GM21526 (cell line): ENCODE data around the gene CT47C1.
A peak's percentile ranks its signal among the peaks of the same experiment; 100 is the strongest.

ENCODE experiments used
- ATAC-seq: cut with Tn5 transposase; IDR thresholded peaks from one replicate; pipeline ENCODE4 v1.9.1; 2021; ENCODE audit warnings: moderate library complexity; ENCODE audit not compliant: unreplicated experiment, low FRiP score

Gene CT47C1

DNA sequence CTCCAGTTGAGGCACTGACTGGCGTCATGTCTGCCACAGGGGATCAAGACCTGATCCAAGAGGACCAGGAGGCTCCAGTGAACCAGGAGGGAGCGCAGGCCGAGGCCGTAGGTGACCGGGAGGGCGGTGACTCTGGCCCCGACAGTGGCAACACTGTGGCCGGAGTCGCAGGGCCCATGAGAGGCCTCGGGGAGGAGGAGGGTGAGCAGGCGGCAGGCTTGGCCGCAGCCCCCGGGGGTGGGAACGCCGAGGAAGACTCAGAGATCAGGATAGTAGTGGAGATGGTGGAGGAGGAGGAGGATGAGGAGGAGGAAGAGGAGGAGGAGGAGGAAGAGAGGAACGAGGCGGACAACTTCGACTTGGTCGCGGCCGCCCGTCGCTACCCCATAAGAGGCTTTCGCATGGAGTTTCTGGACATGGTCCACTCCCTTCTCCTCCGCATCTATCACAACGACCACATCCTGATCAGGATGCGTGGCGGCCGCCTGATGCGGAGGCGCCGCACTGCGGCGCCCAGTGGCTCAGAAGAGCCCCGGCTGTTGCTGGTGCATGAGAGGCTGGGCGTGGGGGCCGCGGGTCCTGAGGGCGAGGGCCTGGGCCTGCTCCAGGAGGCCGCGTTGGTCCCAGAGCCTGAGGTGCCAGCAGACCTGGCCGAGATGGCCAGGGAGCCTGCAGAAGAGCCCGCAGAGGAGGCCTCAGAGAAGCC, 560 bp downstream of the CT47C1 start:
- no peak for ATAC-seq

GRCh38 chrX:119073911-119074310, 1.1 kb downstream of the CT47C1 start:
- ATAC-seq: no peak

DNA sequence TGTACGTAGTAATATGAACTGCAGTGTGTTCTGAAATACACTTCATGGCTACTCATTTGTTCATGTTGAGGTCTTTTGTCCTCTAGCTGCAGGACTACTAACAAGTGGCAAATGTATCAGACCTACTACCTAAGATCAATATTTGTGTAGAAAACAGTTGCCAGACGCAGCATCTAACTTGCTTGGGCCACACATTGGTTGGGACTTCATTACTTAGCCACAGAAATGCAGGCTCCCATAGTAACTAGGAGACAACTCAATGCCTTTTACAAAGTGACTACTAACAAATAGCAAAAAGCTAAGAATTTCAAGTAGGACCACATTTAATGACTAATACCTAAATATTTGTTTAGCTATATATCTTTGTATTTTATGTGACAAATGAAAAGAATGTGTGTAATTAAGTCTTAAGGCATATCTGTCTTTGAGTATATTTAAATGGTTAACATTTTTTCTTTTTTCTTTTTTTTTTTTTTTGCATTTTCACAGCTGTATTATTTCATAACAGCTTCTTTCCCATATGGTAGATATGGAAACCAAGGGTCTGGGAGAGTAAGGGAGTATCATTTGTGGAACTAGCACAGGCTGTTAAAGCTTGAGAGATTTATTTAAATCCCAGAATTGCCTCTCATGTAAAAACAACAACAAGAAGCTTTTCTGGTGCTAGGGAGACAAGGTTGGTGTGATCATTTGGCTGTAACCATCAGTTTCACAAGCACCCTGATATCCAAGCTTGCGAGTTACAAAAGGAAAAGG, 2.7 kb downstream of the CT47C1 start:
- ATAC-seq: no peak

DNA sequence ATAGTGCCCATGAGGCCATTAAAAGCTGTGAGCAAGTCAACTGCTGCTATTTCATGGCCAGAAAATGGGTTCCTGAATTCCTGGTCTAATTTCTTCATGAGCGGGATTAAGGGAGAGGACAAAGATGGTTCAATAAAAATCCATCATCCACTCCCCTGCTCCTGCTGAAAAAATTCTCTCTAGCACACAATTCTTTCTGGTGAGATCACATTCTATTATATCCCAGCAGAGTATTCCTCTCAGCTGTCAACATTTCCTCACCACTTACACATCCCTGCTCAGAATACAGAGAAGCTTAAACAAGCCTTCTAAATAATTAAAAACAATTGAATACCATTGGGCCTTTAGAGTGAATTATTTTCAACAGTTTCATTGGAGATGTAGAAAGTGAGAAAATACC, 9.5 kb downstream of the CT47C1 start:
- ATAC-seq: no peak

DNA sequence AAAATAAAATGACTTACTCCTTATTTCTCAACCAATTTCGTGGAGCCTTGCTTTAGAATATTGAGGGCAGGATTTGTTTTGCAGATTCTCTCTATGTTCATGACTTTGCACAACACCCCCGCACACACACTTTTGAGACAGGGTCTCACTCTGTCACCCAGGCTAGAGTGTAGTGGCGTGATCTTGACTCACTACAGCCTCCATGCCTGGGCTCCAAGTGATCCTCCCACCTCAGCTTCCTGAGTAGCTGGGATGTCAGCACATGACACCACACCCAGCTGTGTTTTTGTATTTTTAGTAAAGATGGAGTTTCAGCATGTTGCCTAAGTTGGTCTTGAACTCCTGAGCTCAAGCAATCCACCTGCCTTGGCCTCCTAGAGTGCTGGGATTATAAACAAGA, 12.0 kb downstream of the CT47C1 start:
- no peak for ATAC-seq

DNA sequence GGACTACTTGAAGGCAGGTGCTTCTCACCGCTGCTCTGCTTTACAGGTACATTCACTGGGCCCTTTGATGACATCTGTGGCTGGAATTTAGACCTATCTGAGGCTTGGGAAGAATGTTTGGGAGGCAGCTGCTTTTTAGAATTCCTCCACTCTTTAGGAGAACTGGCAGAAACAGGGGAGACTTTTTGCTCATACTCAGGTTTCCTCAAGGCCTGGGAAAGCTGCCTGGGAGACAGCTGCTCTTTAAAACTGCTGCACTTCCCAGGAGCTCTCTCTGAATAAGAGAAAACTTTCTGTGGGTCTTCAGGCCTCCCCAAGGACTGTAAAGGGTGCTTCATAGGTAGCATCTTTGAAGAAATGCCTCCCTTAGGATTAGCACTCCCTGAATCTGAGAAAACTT, 14.3 kb downstream of the CT47C1 start:
- no peak for ATAC-seq

DNA sequence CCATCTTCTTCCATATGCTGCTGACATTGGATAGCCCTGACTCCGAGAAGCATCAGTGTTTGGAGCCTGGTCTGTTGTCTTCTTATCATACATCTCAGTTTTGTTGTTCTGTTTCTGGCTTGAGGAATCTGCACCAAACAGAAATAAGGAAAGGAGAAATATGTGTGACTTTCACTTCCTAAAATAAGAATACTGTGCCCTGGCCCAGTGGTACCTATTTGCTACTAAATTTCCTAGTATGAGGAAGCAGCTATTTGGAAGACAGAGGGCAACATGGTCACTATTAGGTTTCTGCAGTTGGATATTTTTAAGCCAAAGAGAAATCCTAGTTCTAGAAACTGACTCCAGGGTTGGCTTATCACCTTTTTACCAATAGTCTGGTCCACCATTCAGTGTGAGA, 16.8 kb downstream of the CT47C1 start:
- no peak for ATAC-seq

DNA sequence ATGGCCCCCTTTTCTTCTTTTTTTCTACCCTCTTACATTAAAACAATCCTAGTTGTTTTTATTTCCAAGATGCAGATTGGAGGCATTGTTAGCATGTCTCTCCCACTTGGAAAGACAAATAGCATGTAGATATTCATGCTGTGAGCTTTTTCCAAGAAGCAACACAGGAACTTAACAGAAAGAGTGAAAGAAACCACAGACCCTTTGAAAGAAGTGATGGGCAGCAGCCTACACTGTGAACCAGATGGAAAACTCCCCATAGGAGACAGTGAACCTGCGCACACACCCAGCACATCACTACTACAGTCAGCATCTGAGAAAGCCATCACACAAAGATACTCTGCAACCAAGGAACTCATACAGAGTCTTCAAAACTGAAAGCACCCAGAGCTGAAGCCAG, 17.8 kb downstream of the CT47C1 start:
- ATAC-seq: no peak

DNA sequence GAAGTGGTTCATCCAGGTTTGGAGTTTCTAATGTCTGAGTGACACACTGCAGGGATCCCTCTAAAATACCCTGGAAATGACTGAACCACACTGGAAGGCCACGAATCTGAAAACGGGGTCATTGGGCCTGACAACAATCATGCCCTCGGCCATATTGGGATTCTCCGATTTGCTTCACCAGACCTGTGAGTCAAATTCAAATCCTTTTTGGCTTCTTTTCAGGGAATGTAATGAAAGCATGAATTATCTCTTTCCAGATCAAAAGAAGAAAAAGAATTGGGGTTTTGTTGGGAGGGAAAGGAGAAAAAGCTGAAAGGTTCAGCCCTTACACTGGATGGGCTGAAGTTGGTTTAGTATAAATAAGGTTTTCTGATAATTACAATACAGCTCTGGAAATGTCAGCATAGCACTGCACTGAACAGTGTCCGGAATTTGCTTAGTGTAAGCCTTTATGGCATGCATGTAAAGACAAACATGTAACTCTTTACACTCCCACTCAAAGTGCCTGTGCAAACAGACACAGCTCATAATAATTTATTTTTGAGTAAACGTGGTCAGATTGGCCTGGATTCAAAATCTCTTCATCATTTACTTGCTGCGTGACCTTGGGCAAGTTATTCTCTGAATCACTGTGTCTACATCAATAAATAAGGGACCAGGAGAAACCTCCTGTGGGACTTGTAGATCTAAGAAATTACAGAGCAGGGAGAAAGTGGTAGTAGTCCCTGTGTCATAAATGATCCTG, 21.4 kb downstream of the CT47C1 start:
- no peak for ATAC-seq

DNA sequence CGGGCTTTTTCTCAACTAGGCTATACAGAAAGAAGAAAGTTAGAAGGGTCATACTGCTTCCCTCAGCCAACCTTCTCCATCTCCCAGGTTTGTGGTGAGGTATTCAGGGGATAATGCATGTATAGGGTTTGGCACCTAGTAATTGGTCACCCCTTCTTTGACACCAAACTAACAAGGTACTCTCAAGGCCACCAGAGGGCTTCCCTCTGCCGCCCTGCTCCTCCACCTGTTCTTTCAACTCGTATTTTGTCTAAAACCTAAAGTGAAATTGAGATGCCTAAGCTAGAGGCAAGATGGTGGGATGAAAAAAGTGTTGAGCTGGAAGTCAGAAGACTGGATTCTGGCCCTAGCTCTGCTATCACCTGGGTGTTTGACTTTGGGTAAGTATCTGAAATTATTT, 22.0 kb downstream of the CT47C1 start:
- ATAC-seq: no peak

DNA sequence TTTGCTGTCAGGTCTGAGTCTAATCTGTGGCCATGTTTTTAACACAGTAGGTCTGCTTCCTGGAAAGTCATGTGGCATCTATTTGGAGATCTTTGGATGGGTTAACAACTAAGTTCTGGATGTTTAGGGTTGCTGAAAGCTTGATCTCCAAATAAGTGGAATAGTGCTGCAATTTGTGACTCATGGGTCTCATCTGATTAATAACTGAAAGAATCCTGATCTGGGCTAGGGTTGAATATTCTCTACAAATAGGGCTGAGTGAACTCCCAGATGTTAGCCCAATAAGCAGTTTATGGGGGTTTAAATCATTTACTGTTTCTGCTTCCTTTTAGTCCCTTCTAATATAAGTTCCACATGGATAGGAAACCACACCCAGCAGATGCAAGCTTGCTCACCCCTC, 23.1 kb downstream of the CT47C1 start:
- no peak for ATAC-seq

DNA sequence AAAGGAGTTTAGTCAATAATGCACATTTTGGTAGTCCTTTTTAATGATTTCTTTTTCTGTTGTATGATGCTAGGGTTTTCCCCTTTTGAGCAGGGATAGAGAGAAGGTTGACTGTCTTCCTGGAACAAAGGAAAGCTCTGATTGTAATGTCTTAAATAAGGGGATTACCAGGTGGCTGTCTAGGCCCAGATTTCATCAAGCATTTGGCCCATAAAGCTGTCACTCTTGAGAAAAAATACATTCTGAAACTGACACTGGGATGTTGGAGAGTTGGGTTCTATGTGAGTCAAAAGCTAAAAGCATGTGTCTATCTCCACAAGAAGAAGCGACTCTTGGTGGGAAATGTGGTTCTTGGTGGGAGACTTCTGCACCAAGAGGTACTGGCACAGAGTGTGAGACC, 28.4 kb downstream of the CT47C1 start:
- ATAC-seq: no peak

DNA sequence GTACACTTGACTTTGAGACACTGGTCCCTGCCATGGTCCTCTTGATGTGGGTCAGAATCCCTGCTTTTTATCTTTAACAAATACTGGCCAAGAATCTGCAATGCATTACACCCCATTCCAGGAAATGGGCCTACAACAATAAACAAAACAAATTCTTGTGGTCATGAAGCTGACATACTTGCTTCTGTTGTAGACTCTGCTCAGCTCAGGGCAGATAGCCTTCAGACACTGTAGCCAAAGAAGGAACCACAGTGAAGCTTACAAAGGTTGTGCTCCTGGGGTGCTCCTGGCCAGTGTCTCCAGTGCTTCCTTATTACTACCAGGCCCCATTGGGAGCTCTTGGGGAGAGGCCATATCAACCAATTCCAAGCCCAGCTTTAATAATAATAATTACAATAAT, 33.0 kb downstream of the CT47C1 start:
- ATAC-seq: no peak

DNA sequence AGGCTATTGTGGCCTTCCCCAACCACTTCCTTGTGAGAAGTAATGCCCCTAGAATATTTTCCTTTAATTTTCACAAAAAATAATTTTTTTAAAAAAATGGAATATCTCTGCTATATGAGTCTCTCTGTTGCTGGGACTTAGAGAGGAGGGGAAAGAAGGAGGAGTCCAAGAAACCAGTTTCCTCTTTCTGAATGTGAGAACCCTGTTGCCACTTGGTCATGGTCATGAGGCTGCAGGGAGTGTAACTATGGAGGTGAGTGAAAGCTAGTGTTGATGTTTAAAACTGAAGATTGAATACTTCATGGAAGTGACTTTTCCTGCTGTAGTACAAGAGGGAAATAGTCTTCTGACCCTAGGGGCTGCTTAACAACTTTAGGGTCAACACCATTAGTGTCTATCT, 34.4 kb downstream of the CT47C1 start:
- no peak for ATAC-seq

- peak; percentile 95 for ATAC-seq
Observed at GRCh38 chrX:119118780-119119395, 46.1 kb downstream of the CT47C1 start.

- no peak for ATAC-seq
Observed at GRCh38 chrX:119121341-119121740, 48.5 kb downstream of the CT47C1 start.
